ENCODE results near the gene RTBDN.
A peak's percentile ranks its signal among the peaks of the same experiment; 100 is the strongest.
"Not testable (repeated sequence)": the region's sequence is repeated elsewhere in the genome, so short reads cannot be mapped to it uniquely, and the experiment has no call there.

The RTBDN gene

GRCh38 chr19:12846613-12847012, 12.2 kb upstream of the RTBDN start:
- not testable (repeated sequence) for H3K9me3 ChIP-seq (ENCODE audit: control insufficient read depth, low read length); H3K9ac ChIP-seq (ENCODE audit: low read length); H3K36me3 ChIP-seq (ENCODE audit: control insufficient read depth, insufficient read depth, low read length, severe bottlenecking); DNase-seq (ENCODE audit: low read depth); H3K4me3 ChIP-seq (ENCODE audit: low read length); H3K4me1 ChIP-seq (ENCODE audit: control insufficient read depth, insufficient read depth, low read length)
- peaks cover 15% of the 10 kb centered on the region for H3K27me3 ChIP-seq (replicated peaks; ENCODE audit: control insufficient read depth, insufficient read depth, low read length)

GRCh38 chr19:12843999-12844732, 9.8 kb upstream of the RTBDN start:
- Histone ChIP-seq H3K27me3 (replicated peaks; ENCODE audit: control insufficient read depth, insufficient read depth, low read length) (peaks cover 37% of the 10 kb centered on the region), H3K9ac (ENCODE audit: low read length) (no peak overlapping the region), H3K9me3 (ENCODE audit: control insufficient read depth, low read length) (no peaks in the 10 kb centered on the region), H3K36me3 (ENCODE audit: control insufficient read depth, insufficient read depth, low read length, severe bottlenecking) (no peaks in the 10 kb centered on the region), H3K4me1 (ENCODE audit: control insufficient read depth, insufficient read depth, low read length) (peaks cover 10% of the 10 kb centered on the region), H3K4me3 (ENCODE audit: low read length) (no peak overlapping the region)
- no peak for DNase-seq (ENCODE audit: low read depth)

- Histone ChIP-seq H3K27me3 (replicated peaks; ENCODE audit: control insufficient read depth, insufficient read depth, low read length) (peaks cover 41% of the 10 kb centered on the region), H3K4me1 (ENCODE audit: control insufficient read depth, insufficient read depth, low read length) (peaks cover 10% of the 10 kb centered on the region), H3K9ac (ENCODE audit: low read length) (no peak overlapping the region), H3K4me3 (ENCODE audit: low read length) (no peak overlapping the region), H3K9me3 (ENCODE audit: control insufficient read depth, low read length) (no peaks in the 10 kb centered on the region), H3K36me3 (ENCODE audit: control insufficient read depth, insufficient read depth, low read length, severe bottlenecking) (no peaks in the 10 kb centered on the region)
- no peak for DNase-seq (ENCODE audit: low read depth)
Measured at GRCh38 chr19:12843328-12843727, 8.9 kb upstream of the RTBDN start.

GRCh38 chr19:12842511-12842910, 8.1 kb upstream of the RTBDN start:
- no peak for DNase-seq (ENCODE audit: low read depth)
- H3K9me3 ChIP-seq (ENCODE audit: control insufficient read depth, low read length) = no peaks in the 10 kb centered on the region
- peaks cover 47% of the 10 kb centered on the region for H3K27me3 ChIP-seq (replicated peaks; ENCODE audit: control insufficient read depth, insufficient read depth, low read length)
- H3K36me3 ChIP-seq (ENCODE audit: control insufficient read depth, insufficient read depth, low read length, severe bottlenecking) = no peaks in the 10 kb centered on the region
- H3K4me3 ChIP-seq (ENCODE audit: low read length) = no peak overlapping the region
- H3K4me1 ChIP-seq (ENCODE audit: control insufficient read depth, insufficient read depth, low read length) = peaks cover 7% of the 10 kb centered on the region
- H3K9ac ChIP-seq (ENCODE audit: low read length) = no peak overlapping the region

- peak overlapping the region; percentile 47 for H3K4me3 ChIP-seq (ENCODE audit: low read length)
- H3K9me3 ChIP-seq (ENCODE audit: control insufficient read depth, low read length) = no peaks in the 10 kb centered on the region
- H3K36me3 ChIP-seq (ENCODE audit: control insufficient read depth, insufficient read depth, low read length, severe bottlenecking) = no peaks in the 10 kb centered on the region
- peak; percentile 39 for DNase-seq (ENCODE audit: low read depth)
- H3K27me3 ChIP-seq (replicated peaks; ENCODE audit: control insufficient read depth, insufficient read depth, low read length) = peaks cover 57% of the 10 kb centered on the region
- no peak overlapping the region for H3K9ac ChIP-seq (ENCODE audit: low read length)
- H3K4me1 ChIP-seq (ENCODE audit: control insufficient read depth, insufficient read depth, low read length) = peaks cover 7% of the 10 kb centered on the region
Measured at GRCh38 chr19:12841094-12841493, 6.7 kb upstream of the RTBDN start.

GRCh38 chr19:12840091-12841079, 6.0 kb upstream of the RTBDN start:
- Histone ChIP-seq H3K9ac (ENCODE audit: low read length) (no peak overlapping the region), H3K27me3 (replicated peaks; ENCODE audit: control insufficient read depth, insufficient read depth, low read length) (peaks cover 64% of the 10 kb centered on the region), H3K9me3 (ENCODE audit: control insufficient read depth, low read length) (no peaks in the 10 kb centered on the region), H3K36me3 (ENCODE audit: control insufficient read depth, insufficient read depth, low read length, severe bottlenecking) (no peaks in the 10 kb centered on the region), H3K4me1 (ENCODE audit: control insufficient read depth, insufficient read depth, low read length) (peaks cover 7% of the 10 kb centered on the region), H3K4me3 (ENCODE audit: low read length) (peak overlapping the region; percentile 47)
- peak; percentile 49 for DNase-seq (ENCODE audit: low read depth)

- no peaks in the 10 kb centered on the region for H3K9me3 ChIP-seq (ENCODE audit: control insufficient read depth, low read length)
- peaks cover 76% of the 10 kb centered on the region for H3K27me3 ChIP-seq (replicated peaks; ENCODE audit: control insufficient read depth, insufficient read depth, low read length)
- no peak for DNase-seq (ENCODE audit: low read depth)
- peaks cover 7% of the 10 kb centered on the region for H3K4me1 ChIP-seq (ENCODE audit: control insufficient read depth, insufficient read depth, low read length)
- H3K36me3 ChIP-seq (ENCODE audit: control insufficient read depth, insufficient read depth, low read length, severe bottlenecking) = no peaks in the 10 kb centered on the region
- H3K4me3 ChIP-seq (ENCODE audit: low read length) = no peak overlapping the region
- H3K9ac ChIP-seq (ENCODE audit: low read length) = no peak overlapping the region
Measured at GRCh38 chr19:12838886-12839756, 4.7 kb upstream of the RTBDN start.

GRCh38 chr19:12838182-12838885, 4.0 kb upstream of the RTBDN start, which contains the start of gene MAST1:
MAST1 (plus strand) TSS chr19:12838515; CDS start chr19:12838573, 58 bp downstream.
- H3K4me1 ChIP-seq (ENCODE audit: control insufficient read depth, insufficient read depth, low read length) = peaks cover 7% of the 10 kb centered on the region
- H3K9ac ChIP-seq (ENCODE audit: low read length) = no peak within 1 kb of the TSS
- no peaks in the 10 kb centered on the region for H3K9me3 ChIP-seq (ENCODE audit: control insufficient read depth, low read length)
- peak; percentile 63 for DNase-seq (ENCODE audit: low read depth)
- no peaks in the 10 kb centered on the region for H3K36me3 ChIP-seq (ENCODE audit: control insufficient read depth, insufficient read depth, low read length, severe bottlenecking)
- no peak within 1 kb of the TSS for H3K4me3 ChIP-seq (ENCODE audit: low read length)
- H3K27me3 ChIP-seq (replicated peaks; ENCODE audit: control insufficient read depth, insufficient read depth, low read length) = peaks cover 77% of the 10 kb centered on the region

GRCh38 chr19:12837225-12837624, 2.8 kb upstream of the RTBDN start:
- H3K27me3 ChIP-seq (replicated peaks; ENCODE audit: control insufficient read depth, insufficient read depth, low read length) = peaks cover 82% of the 10 kb centered on the region
- H3K9ac ChIP-seq (ENCODE audit: low read length) = no peak overlapping the region
- DNase-seq (ENCODE audit: low read depth) = no peak
- no peaks in the 10 kb centered on the region for H3K9me3 ChIP-seq (ENCODE audit: control insufficient read depth, low read length)
- no peak overlapping the region for H3K4me3 ChIP-seq (ENCODE audit: low read length)
- H3K36me3 ChIP-seq (ENCODE audit: control insufficient read depth, insufficient read depth, low read length, severe bottlenecking) = no peaks in the 10 kb centered on the region
- H3K4me1 ChIP-seq (ENCODE audit: control insufficient read depth, insufficient read depth, low read length) = peaks cover 7% of the 10 kb centered on the region

GRCh38 chr19:12836529-12836863, 2.1 kb upstream of the RTBDN start:
- no peaks in the 10 kb centered on the region for H3K36me3 ChIP-seq (ENCODE audit: control insufficient read depth, insufficient read depth, low read length, severe bottlenecking)
- H3K4me3 ChIP-seq (ENCODE audit: low read length) = no peak overlapping the region
- peaks cover 82% of the 10 kb centered on the region for H3K27me3 ChIP-seq (replicated peaks; ENCODE audit: control insufficient read depth, insufficient read depth, low read length)
- H3K4me1 ChIP-seq (ENCODE audit: control insufficient read depth, insufficient read depth, low read length) = peaks cover 7% of the 10 kb centered on the region
- DNase-seq (ENCODE audit: low read depth) = no peak
- no peaks in the 10 kb centered on the region for H3K9me3 ChIP-seq (ENCODE audit: control insufficient read depth, low read length)
- no peak overlapping the region for H3K9ac ChIP-seq (ENCODE audit: low read length)
